ENCODE data around the gene TFCP2L1.

DNA sequence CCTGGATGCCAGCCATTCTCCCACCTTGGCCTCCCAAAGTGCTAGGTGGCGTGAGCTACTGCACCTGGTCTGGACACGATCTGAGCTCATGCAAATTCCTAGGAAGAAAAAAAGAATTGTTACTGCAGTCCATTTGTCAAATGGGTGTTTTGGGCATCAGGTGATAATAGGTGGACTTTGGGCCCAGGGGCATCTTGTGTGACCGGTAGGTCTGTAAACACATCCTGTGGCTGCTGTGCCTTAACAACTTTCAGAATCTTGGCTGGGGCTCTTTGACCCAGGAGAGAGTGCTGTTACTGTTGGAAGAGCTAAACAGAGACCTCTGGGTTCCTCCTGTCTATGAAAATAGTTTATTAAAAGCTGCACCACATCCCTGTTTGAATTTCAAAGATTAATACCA lies 34.9 kb upstream of the TFCP2L1 start:
- TF ChIP-seq CTCF (IDR thresholded peaks at IDR 0.05; ENCODE audit: low read length) (no peak), EZH2 (IDR thresholded peaks at IDR 0.05; ENCODE audit: borderline replicate concordance, low read length) (no peak)

All from OCI-LY1 (cell line).